MM.1S (cell line): ENCODE measurements around the gene ADCY5.

Experiments
- DNase-seq: peaks from one replicate; pipeline ENCODE4 v3.0.0-alpha.2; 2015
- H2AFZ ChIP-seq: fragments of 300-600 bp; sonication (generic); 2 replicates; pipeline ENCODE4 v1.6.0; 2016; ENCODE audit warnings: antibody characterized with exemption, low read length
- H3F3A ChIP-seq: fragments of 300-600 bp; sonication (generic); 2 replicates; pipeline ENCODE4 v1.6.1; 2016; ENCODE audit warnings: mild to moderate bottlenecking, antibody characterized with exemption, low read length, moderate library complexity, mixed read lengths; ENCODE audit not compliant: insufficient read depth
- H3K27ac ChIP-seq: fragments of 300-600 bp; sonication (generic); 2 replicates; pipeline ENCODE4 v1.5.1; 2016; ENCODE audit warnings: mild to moderate bottlenecking, low read length
- H3K27me3 ChIP-seq: fragments of 300-600 bp; sonication (generic); replicated peaks from 2 replicates; pipeline ENCODE4 v1.6.0; 2016; ENCODE audit warnings: low read length; ENCODE audit not compliant: insufficient read depth
- H3K36me3 ChIP-seq: fragments of 300-600 bp; sonication (generic); replicated peaks from 2 replicates; pipeline ENCODE4 v1.6.1; 2016; ENCODE audit warnings: mild to moderate bottlenecking, low read length, mixed read lengths; ENCODE audit not compliant: insufficient read depth
- H3K4me1 ChIP-seq: fragments of 300-600 bp; sonication (generic); 2 replicates; pipeline ENCODE4 v1.6.1; 2016; ENCODE audit warnings: low read length, mixed read lengths
- H3K4me2 ChIP-seq: fragments of 300-600 bp; sonication (generic); 2 replicates; pipeline ENCODE4 v1.6.0; 2016; ENCODE audit warnings: low read depth, low read length
- H3K4me3 ChIP-seq: fragments of 300-600 bp; sonication (generic); 2 replicates; pipeline ENCODE4 v1.5.1; 2016; ENCODE audit warnings: low read length, mixed read lengths
- H3K79me2 ChIP-seq: fragments of 300-600 bp; sonication (generic); 2 replicates; pipeline ENCODE4 v1.6.1; 2016; ENCODE audit warnings: mixed run types, low read length, mixed read lengths
- H3K9ac ChIP-seq: fragments of 300-600 bp; sonication (generic); 2 replicates; pipeline ENCODE4 v1.6.1; 2016; ENCODE audit warnings: low read length, mixed read lengths
- H3K9me2 ChIP-seq: fragments of 300-600 bp; sonication (generic); replicated peaks from 2 replicates; pipeline ENCODE4 v1.6.1; 2016; ENCODE audit warnings: mild to moderate bottlenecking, low read length, mixed read lengths; ENCODE audit not compliant: insufficient read depth
- H3K9me3 ChIP-seq: fragments of 300-600 bp; sonication (generic); replicated peaks from 2 replicates; pipeline ENCODE4 v1.6.1; 2016; ENCODE audit warnings: mild to moderate bottlenecking, low read length, mixed read lengths; ENCODE audit not compliant: insufficient read depth
- H4K20me1 ChIP-seq: fragments of 300-600 bp; sonication (generic); 2 replicates; pipeline ENCODE4 v1.6.1; 2016; ENCODE audit warnings: mild to moderate bottlenecking, low read length, moderate library complexity, mixed read lengths; ENCODE audit not compliant: insufficient read depth
- CTCF ChIP-seq: fragments of 300-600 bp; sonication (generic); IDR thresholded peaks from 2 replicates; pipeline ENCODE4 v1.5.1; 2016; ENCODE audit warnings: antibody characterized with exemption, low read length, mixed read lengths
- EZH2 ChIP-seq: fragments of 300-600 bp; sonication (generic); optimal IDR thresholded peaks from 2 replicates; pipeline ENCODE3; 2017; ENCODE audit warnings: low read depth, mild to moderate bottlenecking, antibody characterized with exemption, low read length, mixed read lengths
- EZH2phosphoT487 ChIP-seq: fragments of 300-600 bp; sonication (generic); IDR thresholded peaks from 2 replicates; pipeline ENCODE4 v1.6.1; 2018; ENCODE audit warnings: antibody characterized with exemption, low read length

ADCY5 gene

GRCh38 chr3:123300056-123300455, 148.8 kb downstream of the ADCY5 start:
- Histone ChIP-seq H3K79me2 (no peaks in the 10 kb centered on the region), H4K20me1 (no peaks in the 10 kb centered on the region), H2AFZ (no peak overlapping the region), H3F3A (no peaks in the 10 kb centered on the region), H3K36me3 (no peaks in the 10 kb centered on the region), H3K27me3 (no peaks in the 10 kb centered on the region), H3K4me3 (no peak overlapping the region), H3K9me2 (no peaks in the 10 kb centered on the region), H3K4me2 (no peak overlapping the region), H3K4me1 (no peaks in the 10 kb centered on the region), H3K27ac (no peak overlapping the region), H3K9me3 (no peaks in the 10 kb centered on the region), H3K9ac (no peak overlapping the region)
- TF ChIP-seq CTCF, result no peak
- TF ChIP-seq EZH2phosphoT487, result no peak
- no peak for TF ChIP-seq EZH2
- no peak for DNase-seq

GRCh38 chr3:123299581-123299980, 149.3 kb downstream of the ADCY5 start:
- H3K79me2 ChIP-seq, result no peaks in the 10 kb centered on the region
- no peaks in the 10 kb centered on the region for H3K36me3 ChIP-seq
- TF ChIP-seq EZH2phosphoT487 (no peak), EZH2 (no peak), CTCF (no peak)
- no peak overlapping the region for H3K9ac ChIP-seq
- no peaks in the 10 kb centered on the region for H3K27me3 ChIP-seq
- no peak overlapping the region for H3K4me2 ChIP-seq
- H3K27ac ChIP-seq, result no peak overlapping the region
- H3F3A ChIP-seq, result no peaks in the 10 kb centered on the region
- no peaks in the 10 kb centered on the region for H4K20me1 ChIP-seq
- H3K4me3 ChIP-seq, result no peak overlapping the region
- H2AFZ ChIP-seq, result no peak overlapping the region
- no peaks in the 10 kb centered on the region for H3K9me2 ChIP-seq
- no peak for DNase-seq
- H3K4me1 ChIP-seq, result no peaks in the 10 kb centered on the region
- H3K9me3 ChIP-seq, result no peaks in the 10 kb centered on the region

GRCh38 chr3:123298903-123299302, 150.0 kb downstream of the ADCY5 start:
- DNase-seq, result no peak
- Histone ChIP-seq H3K4me1 (no peaks in the 10 kb centered on the region), H3K27me3 (no peaks in the 10 kb centered on the region), H3F3A (no peaks in the 10 kb centered on the region), H3K79me2 (no peaks in the 10 kb centered on the region), H3K36me3 (no peaks in the 10 kb centered on the region), H4K20me1 (no peaks in the 10 kb centered on the region), H3K4me3 (no peak overlapping the region), H3K9me3 (no peaks in the 10 kb centered on the region), H3K9me2 (no peaks in the 10 kb centered on the region), H3K4me2 (no peak overlapping the region), H3K27ac (no peak overlapping the region), H3K9ac (no peak overlapping the region), H2AFZ (no peak overlapping the region)
- no peak for TF ChIP-seq EZH2
- TF ChIP-seq CTCF, result no peak
- TF ChIP-seq EZH2phosphoT487, result no peak

GRCh38 chr3:123297627-123297899, 151.3 kb downstream of the ADCY5 start:
- Histone ChIP-seq H3K9me2 (no peaks in the 10 kb centered on the region), H3K4me1 (no peaks in the 10 kb centered on the region), H3K27ac (no peak overlapping the region), H3K9ac (no peak overlapping the region), H3K4me3 (no peak overlapping the region), H3K9me3 (no peaks in the 10 kb centered on the region), H3F3A (no peaks in the 10 kb centered on the region), H3K79me2 (no peaks in the 10 kb centered on the region), H3K36me3 (no peaks in the 10 kb centered on the region), H2AFZ (no peak overlapping the region), H4K20me1 (no peaks in the 10 kb centered on the region), H3K4me2 (no peak overlapping the region), H3K27me3 (no peaks in the 10 kb centered on the region)
- no peak for DNase-seq
- TF ChIP-seq CTCF, result no peak
- no peak for TF ChIP-seq EZH2
- no peak for TF ChIP-seq EZH2phosphoT487
